ENCODE results near the gene PTP4A2. TPM values are rescaled to one million over a fixed set of nuclear protein-coding genes. Genes with fewer than 3 reads are reported as not detected.
A peak's percentile ranks its signal among the peaks of the same experiment; 100 is the strongest.

PTP4A2 gene
- total and polyA plus RNA-seq, 2 of the 13 experiments (the other 11 are each of a cell fraction or from before 2014, with no cell fraction given): 173 to 225 TPM

- TF ChIP-seq, protein P1, sequence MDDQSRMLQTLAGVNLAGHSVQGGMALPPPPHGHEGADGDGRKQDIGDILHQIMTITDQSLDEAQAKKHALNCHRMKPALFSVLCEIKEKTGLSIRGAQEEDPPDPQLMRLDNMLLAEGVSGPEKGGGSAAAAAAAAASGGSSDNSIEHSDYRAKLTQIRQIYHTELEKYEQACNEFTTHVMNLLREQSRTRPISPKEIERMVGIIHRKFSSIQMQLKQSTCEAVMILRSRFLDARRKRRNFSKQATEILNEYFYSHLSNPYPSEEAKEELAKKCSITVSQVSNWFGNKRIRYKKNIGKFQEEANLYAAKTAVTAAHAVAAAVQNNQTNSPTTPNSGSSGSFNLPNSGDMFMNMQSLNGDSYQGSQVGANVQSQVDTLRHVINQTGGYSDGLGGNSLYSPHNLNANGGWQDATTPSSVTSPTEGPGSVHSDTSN (CRISPR knock-in tag; IDR thresholded peaks at IDR 0.05; ENCODE audit: borderline replicate concordance): no peak
- TF ChIP-seq ZFAT (CRISPR knock-in tag; conservative IDR thresholded peaks at IDR 0.05) (no peak), HDAC2 (CRISPR knock-in tag; IDR thresholded peaks at IDR 0.05) (peak; percentile 82), ELF4 (CRISPR knock-in tag; IDR thresholded peaks at IDR 0.05; ENCODE audit: borderline replicate concordance) (no peak), SMAD1 (CRISPR knock-in tag; IDR thresholded peaks at IDR 0.05; ENCODE audit: borderline replicate concordance, low read depth) (no peak), HNF1A (IDR thresholded peaks at IDR 0.05; ENCODE audit: low read depth) (peak; percentile 19; the same call in 1 of the 2 replicates), HNF1A (CRISPR knock-in tag; IDR thresholded peaks at IDR 0.05; ENCODE audit: borderline replicate concordance) (peak; percentile 18; the same call in 1 of the 2 replicates), MYNN (CRISPR knock-in tag; IDR thresholded peaks at IDR 0.05; ENCODE audit: low read depth) (no peak), ATF4 (CRISPR knock-in tag; IDR thresholded peaks at IDR 0.05) (peak in 1 of 2 experiments; percentile 75; a peak in 1 of 4 replicates), HMG20A (CRISPR knock-in tag; IDR thresholded peaks at IDR 0.05; ENCODE audit: borderline replicate concordance) (peak; percentile 45; the same call in 1 of the 2 replicates), NKX3-1 (CRISPR knock-in tag; IDR thresholded peaks at IDR 0.05) (no peak), CREM (IDR thresholded peaks at IDR 0.05) (peak; percentile 47; the same call in 1 of the 2 replicates), CREM (CRISPR knock-in tag; IDR thresholded peaks at IDR 0.05) (no peak), ZNF737 (CRISPR knock-in tag; IDR thresholded peaks at IDR 0.05; ENCODE audit: borderline replicate concordance) (no peak), SOX6 (IDR thresholded peaks at IDR 0.05) (no peak), SOX6 (CRISPR knock-in tag; IDR thresholded peaks at IDR 0.05) (peak; percentile 89), ZMYM3 (CRISPR knock-in tag; IDR thresholded peaks at IDR 0.05) (no peak), ZNF552 (CRISPR knock-in tag; IDR thresholded peaks at IDR 0.05; ENCODE audit: borderline replicate concordance) (no peak), ZNF331 (CRISPR knock-in tag; IDR thresholded peaks at IDR 0.05) (peak; percentile 52; the same call in 1 of the 2 replicates), YY1 (IDR thresholded peaks at IDR 0.05; ENCODE audit: insufficient read depth, insufficient replicate concordance, low read depth, low read length) (peak; percentile 17), CREB1 (IDR thresholded peaks at IDR 0.05) (no peak), CREB1 (CRISPR knock-in tag; IDR thresholded peaks at IDR 0.05) (peak; percentile 66)
- TF ChIP-seq, protein P2, sequence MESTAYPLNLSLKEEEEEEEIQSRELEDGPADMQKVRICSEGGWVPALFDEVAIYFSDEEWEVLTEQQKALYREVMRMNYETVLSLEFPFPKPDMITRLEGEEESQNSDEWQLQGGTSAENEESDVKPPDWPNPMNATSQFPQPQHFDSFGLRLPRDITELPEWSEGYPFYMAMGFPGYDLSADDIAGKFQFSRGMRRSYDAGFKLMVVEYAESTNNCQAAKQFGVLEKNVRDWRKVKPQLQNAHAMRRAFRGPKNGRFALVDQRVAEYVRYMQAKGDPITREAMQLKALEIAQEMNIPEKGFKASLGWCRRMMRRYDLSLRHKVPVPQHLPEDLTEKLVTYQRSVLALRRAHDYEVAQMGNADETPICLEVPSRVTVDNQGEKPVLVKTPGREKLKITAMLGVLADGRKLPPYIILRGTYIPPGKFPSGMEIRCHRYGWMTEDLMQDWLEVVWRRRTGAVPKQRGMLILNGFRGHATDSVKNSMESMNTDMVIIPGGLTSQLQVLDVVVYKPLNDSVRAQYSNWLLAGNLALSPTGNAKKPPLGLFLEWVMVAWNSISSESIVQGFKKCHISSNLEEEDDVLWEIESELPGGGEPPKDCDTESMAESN (CRISPR knock-in tag; conservative IDR thresholded peaks at IDR 0.05): 0 out of 2 replicates have a peak, but pooled peaks have one; percentile 45
Observed at GRCh38 chr1:31910933-31911332, 27.2 kb downstream of the PTP4A2 start (continued).

Data from HepG2 (cell line).